HG02981 (cell line): Measurements from ENCODE around the gene YPEL4.

Experiments
- ATAC-seq: cut with Tn5 transposase; IDR thresholded peaks from one replicate; pipeline ENCODE4 v1.9.1; 2021; ENCODE audit warnings: mild to moderate bottlenecking, moderate library complexity; ENCODE audit not compliant: unreplicated experiment

YPEL4 gene

GRCh38 chr11:57634311-57634710 is 15.4 kb downstream of the YPEL4 start:
- no peak for ATAC-seq

- ATAC-seq: no peak
Observed at GRCh38 chr11:57633394-57634070, 16.2 kb downstream of the YPEL4 start.

GRCh38 chr11:57632116-57632515 is 17.6 kb downstream of the YPEL4 start:
- no peak for ATAC-seq

- no peak for ATAC-seq
Observed at GRCh38 chr11:57630171-57630570, 19.5 kb downstream of the YPEL4 start.

GRCh38 chr11:57626895-57627294 is 22.8 kb downstream of the YPEL4 start:
- ATAC-seq: no peak

GRCh38 chr11:57624864-57625263 is 24.8 kb downstream of the YPEL4 start:
- ATAC-seq: no peak

GRCh38 chr11:57622263-57622662 is 27.4 kb downstream of the YPEL4 start:
- ATAC-seq: no peak

GRCh38 chr11:57620467-57620866 is 29.2 kb downstream of the YPEL4 start:
- ATAC-seq: no peak

- ATAC-seq: no peak
Observed at GRCh38 chr11:57619331-57619730, 30.4 kb downstream of the YPEL4 start.

GRCh38 chr11:57618438-57618837 is 31.3 kb downstream of the YPEL4 start:
- no peak for ATAC-seq

GRCh38 chr11:57616595-57616994 is 33.1 kb downstream of the YPEL4 start:
- no peak for ATAC-seq

- ATAC-seq: no peak
Observed at GRCh38 chr11:57615308-57615707, 34.4 kb downstream of the YPEL4 start.

GRCh38 chr11:57614234-57614772 is 35.4 kb downstream of the YPEL4 start:
- ATAC-seq: no peak

- ATAC-seq: no peak
Observed at GRCh38 chr11:57610170-57610569, 39.5 kb downstream of the YPEL4 start.

GRCh38 chr11:57605028-57605420 is 44.7 kb downstream of the YPEL4 start:
- no peak for ATAC-seq

GRCh38 chr11:57604296-57605027 is 45.2 kb downstream of the YPEL4 start:
- ATAC-seq: no peak

- no peak for ATAC-seq
Observed at GRCh38 chr11:57601297-57601696, 48.4 kb downstream of the YPEL4 start.

GRCh38 chr11:57599381-57599780 is 50.3 kb downstream of the YPEL4 start:
- ATAC-seq: no peak

- ATAC-seq: no peak
Observed at GRCh38 chr11:57598831-57599155, 50.9 kb downstream of the YPEL4 start.

- ATAC-seq: no peak
Observed at GRCh38 chr11:57597916-57598830, 51.5 kb downstream of the YPEL4 start.

GRCh38 chr11:57597461-57597915 is 52.2 kb downstream of the YPEL4 start, which contains the start of gene SERPING1:
SERPING1 (plus strand) TSS chr11:57597685; CDS start chr11:57598271, 586 bp downstream.
- no peak for ATAC-seq
